HPDE6-E6E7 (cell line): Measurements from ENCODE around the gene ZNF845.
"Not testable (repeated sequence)": the region's sequence is repeated elsewhere in the genome, so short reads cannot be mapped to it uniquely, and the experiment has no call there.

Source experiments
- DNase-seq: peaks from one replicate; pipeline ENCODE4 v3.0.0; 2011; ENCODE audit warnings: missing footprints; ENCODE audit errors: extremely low spot score

The ZNF845 gene

GRCh38 chr19:53333463-53334449 lies at the start of gene ZNF845:
TSS of gene ZNF845 (plus strand) at chr19:53333749. CDS start at chr19:53341308, 7,559 bp downstream.
- peak; percentile 76 for DNase-seq

- DNase-seq = no peak
These were observed 48.5 kb upstream of the ZNF845 start for GRCh38 chr19:53285087-53285486.

- DNase-seq = no peak
These were observed 42.6 kb upstream of the ZNF845 start for GRCh38 chr19:53290758-53291549.

GRCh38 chr19:53294786-53295441 lies 38.6 kb upstream of the ZNF845 start:
- no peak for DNase-seq

GRCh38 chr19:53301341-53301740 lies 32.2 kb upstream of the ZNF845 start:
- not testable (repeated sequence) for DNase-seq

- DNase-seq = no peak
These were observed 25.2 kb upstream of the ZNF845 start for GRCh38 chr19:53308339-53308811.

GRCh38 chr19:53311044-53311443 lies 22.5 kb upstream of the ZNF845 start:
- no peak for DNase-seq

- no peak for DNase-seq
These were observed 21.7 kb upstream of the ZNF845 start for GRCh38 chr19:53311897-53312296.

- DNase-seq = no peak
These were observed 4.6 kb upstream of the ZNF845 start for GRCh38 chr19:53328967-53329366.

- DNase-seq = no peak
These were observed 1.1 kb upstream of the ZNF845 start for GRCh38 chr19:53332484-53332883.

GRCh38 chr19:53333066-53333462 lies 485 bp upstream of the ZNF845 start:
- peak; percentile 14 for DNase-seq

- DNase-seq = not testable (repeated sequence)
These were observed 10.9 kb downstream of the ZNF845 start for GRCh38 chr19:53344403-53344802.

- no peak for DNase-seq
These were observed 22.2 kb downstream of the ZNF845 start for GRCh38 chr19:53355739-53356138.

- DNase-seq = no peak
These were observed 24.5 kb downstream of the ZNF845 start for GRCh38 chr19:53357821-53358581.

- DNase-seq = not testable (repeated sequence)
These were observed 26.5 kb downstream of the ZNF845 start for GRCh38 chr19:53360056-53360455.

- peak; percentile 89 for DNase-seq
These were observed 31.8 kb downstream of the ZNF845 start, which contains the start of gene ZNF525 for GRCh38 chr19:53365134-53365898. TSS of gene ZNF525 (plus strand) at chr19:53365705. CDS start at chr19:53372282, 6,577 bp downstream.

- DNase-seq = peak; percentile 8
These were observed 32.4 kb downstream of the ZNF845 start for GRCh38 chr19:53365899-53366493.

GRCh38 chr19:53372196-53372595 lies 38.6 kb downstream of the ZNF845 start:
- DNase-seq = no peak

- no peak for DNase-seq
These were observed 40.7 kb downstream of the ZNF845 start for GRCh38 chr19:53374288-53374687.

- no peak for DNase-seq
These were observed 41.2 kb downstream of the ZNF845 start for GRCh38 chr19:53374743-53375142.
